Activated CD4-positive, alpha-beta T cell treated with anti-CD3 and anti-CD28 coated beads, Interleukin-2, amount 50 U/mL, for 16 hours (primary cell): ENCODE data around the gene ROBO1.

Source experiments
- DNase-seq: peaks from one replicate; pipeline ENCODE4 v3.0.0-alpha.2; 2020

Gene ROBO1

GRCh38 chr3:79002465-79003372, 765.1 kb downstream of the ROBO1 start:
- no peak for DNase-seq

GRCh38 chr3:79001255-79001654, 766.5 kb downstream of the ROBO1 start:
- no peak for DNase-seq

- no peak for DNase-seq
Observed at GRCh38 chr3:78999139-78999538, 768.7 kb downstream of the ROBO1 start.

- no peak for DNase-seq
Observed at GRCh38 chr3:78995087-78995486, 772.7 kb downstream of the ROBO1 start.

- no peak for DNase-seq
Observed at GRCh38 chr3:78994174-78995027, 773.4 kb downstream of the ROBO1 start.

- DNase-seq, result no peak
Observed at GRCh38 chr3:78993375-78993774, 774.4 kb downstream of the ROBO1 start.

- no peak for DNase-seq
Observed at GRCh38 chr3:78992830-78993229, 775.0 kb downstream of the ROBO1 start.

- DNase-seq, result no peak
Observed at GRCh38 chr3:78992400-78992799, 775.4 kb downstream of the ROBO1 start.

- DNase-seq, result no peak
Observed at GRCh38 chr3:78991656-78992055, 776.1 kb downstream of the ROBO1 start.

GRCh38 chr3:78990156-78990555, 777.6 kb downstream of the ROBO1 start:
- no peak for DNase-seq

GRCh38 chr3:78988324-78988723, 779.5 kb downstream of the ROBO1 start:
- no peak for DNase-seq

- no peak for DNase-seq
Observed at GRCh38 chr3:78986416-78987101, 781.2 kb downstream of the ROBO1 start.

GRCh38 chr3:78985981-78986380, 781.8 kb downstream of the ROBO1 start:
- no peak for DNase-seq

- DNase-seq, result no peak
Observed at GRCh38 chr3:78979028-78979427, 788.8 kb downstream of the ROBO1 start.

GRCh38 chr3:78978037-78978436, 789.8 kb downstream of the ROBO1 start:
- DNase-seq, result no peak

- DNase-seq, result no peak
Observed at GRCh38 chr3:78977073-78977472, 790.7 kb downstream of the ROBO1 start.

GRCh38 chr3:78976200-78976599, 791.6 kb downstream of the ROBO1 start:
- DNase-seq, result no peak

- DNase-seq, result no peak
Observed at GRCh38 chr3:78974181-78974790, 793.5 kb downstream of the ROBO1 start.

GRCh38 chr3:78972617-78973301, 795.0 kb downstream of the ROBO1 start:
- DNase-seq, result no peak

- no peak for DNase-seq
Observed at GRCh38 chr3:78970656-78971055, 797.1 kb downstream of the ROBO1 start.

GRCh38 chr3:78969483-78969882, 798.3 kb downstream of the ROBO1 start:
- no peak for DNase-seq

- no peak for DNase-seq
Observed at GRCh38 chr3:78967061-78967460, 800.7 kb downstream of the ROBO1 start.
